Panc1 (cell line): Measurements from ENCODE around the gene THEMIS2. TPM values are rescaled to one million over a fixed set of nuclear protein-coding genes. Genes with fewer than 3 reads are reported as not detected.
A peak's percentile ranks its signal among the peaks of the same experiment; 100 is the strongest.

Experiments
- ATAC-seq: fragments of 200-7000 bp; cut with Tn5 transposase; 2 replicates; pipeline ENCODE4 v1.9.1; 2020; ENCODE audit warnings: mild to moderate bottlenecking, moderate library complexity
- Bru-seq: library from RNA; stranded (reverse); fragments of 400-500 nt; gene quantifications from one replicate; lab custom pipeline; 2021; lab: Mats Ljungman, UMichigan
- BruChase-seq, 2 experiments: library from RNA; stranded (reverse); fragments of 400-500 nt; gene quantifications; one replicate each; lab custom pipeline; 2021; lab: Mats Ljungman, UMichigan
- BruUV-seq: library from RNA; stranded (reverse); fragments of 400-500 nt; replicated peaks from 2 replicates; lab custom pipeline; 2021; lab: Mats Ljungman, UMichigan
- CTCF ChIA-PET: fragments of 300-600 bp; sonication (Branson Sonifier 250); formaldehyde crosslinking; loops from one replicate; lab custom pipeline; 2022; ENCODE audit warnings: antibody characterized with exemption; lab: Charles Lee
- POLR2A ChIA-PET: fragments of 300-600 bp; sonication (Branson Sonifier 250); formaldehyde crosslinking; loops from one replicate; lab custom pipeline; 2022; ENCODE audit warnings: antibody characterized with exemption; lab: Charles Lee
- DNase-seq: peaks from one replicate; pipeline ENCODE4 v3.0.0-alpha.2; 2010; ENCODE audit warnings: low read depth, low spot score
- H3K27ac ChIP-seq: 2 replicates; pipeline ENCODE4 v1.5.1; 2011; ENCODE audit warnings: mild to moderate bottlenecking, low read length, inconsistent platforms
- H3K27me3 ChIP-seq: fragments of 200-500 bp; sonication (Bioruptor generic); 2 replicates; pipeline ENCODE4 v1.6.0; 2014; ENCODE audit warnings: low read length, inconsistent platforms; ENCODE audit not compliant: control insufficient read depth, insufficient read depth
- H3K36me3 ChIP-seq: fragments of 200-500 bp; sonication (Bioruptor generic); 2 replicates; pipeline ENCODE4 v1.5.1; 2014; ENCODE audit warnings: inconsistent platforms, mild to moderate bottlenecking, low read length, moderate library complexity; ENCODE audit not compliant: control insufficient read depth, insufficient read depth
- H3K4me1 ChIP-seq: 2 replicates; pipeline ENCODE4 v1.5.1; 2011; ENCODE audit warnings: inconsistent platforms, mild to moderate bottlenecking, low read length, moderate library complexity; ENCODE audit not compliant: control insufficient read depth, insufficient read depth
- H3K4me3 ChIP-seq, 2 experiments: 2 replicates each; pipeline ENCODE4 v1.5.1; 2011 to 2012; ENCODE audit warnings: low read depth in 2 of 2, low read length in 2 of 2, mild to moderate bottlenecking in 2 of 2, inconsistent platforms in 1 of 2, moderate library complexity in 1 of 2
- H3K9me3 ChIP-seq: fragments of 200-500 bp; sonication (Bioruptor generic); 2 replicates; pipeline ENCODE4 v1.5.1; 2014; ENCODE audit warnings: low read depth, mild to moderate bottlenecking, inconsistent platforms, low read length, moderate library complexity; ENCODE audit not compliant: control insufficient read depth, insufficient read depth
- CTCF ChIP-seq: fragments of 450-650 bp; IDR thresholded peaks from 2 replicates; pipeline ENCODE4 v1.5.1; 2017; ENCODE audit warnings: mild to moderate bottlenecking
- POLR2AphosphoS5 ChIP-seq: IDR thresholded peaks from 2 replicates; pipeline ENCODE4 v1.6.1; 2012; ENCODE audit warnings: mild to moderate bottlenecking, low read depth, low read length, moderate library complexity
- REST ChIP-seq, 2 experiments: IDR thresholded peaks; 2 replicates each; pipeline ENCODE4 v1.6.1; 2011 to 2012; ENCODE audit warnings: low read depth in 2 of 2, control low read depth in 1 of 2, low read length in 1 of 2, mild to moderate bottlenecking in 1 of 2, moderate library complexity in 1 of 2; ENCODE audit not compliant: insufficient read depth in 1 of 2
- SIN3A ChIP-seq: IDR thresholded peaks from 2 replicates; pipeline ENCODE4 v1.6.1; 2012; ENCODE audit warnings: low read depth, mild to moderate bottlenecking, low read length, moderate library complexity, borderline replicate concordance; ENCODE audit not compliant: insufficient read depth
- TCF7L2 ChIP-seq: IDR thresholded peaks from 2 replicates; pipeline ENCODE4 v1.6.1; 2011; ENCODE audit warnings: mild to moderate bottlenecking, low read depth, low read length, inconsistent platforms
- in situ Hi-C: cut with HindIII; loops from 2 replicates; pipeline ENCODE4 v1.10.0; 2016; ENCODE audit warnings: low sequenced_read_pairs, low pct_unique_long_range_greater_than_20kb
- intact Hi-C: fragments of 100-400 bp; cut with micrococcal nuclease; formaldehyde crosslinking; loops from one replicate; pipeline ENCODE4 v1.10.0; 2022; ENCODE audit not compliant: unreplicated experiment
- long read RNA-seq: library from polyadenylated mRNA; unstranded; transcript quantifications from one replicate; pipeline ENCODE4 v2.0.0, GENCODE V29; 2021; ENCODE audit not compliant: unreplicated experiment
- polyA plus RNA-seq: library from polyadenylated mRNA; unstranded; fragments of >200 nt; gene quantifications from one replicate; pipeline ENCODE4 v1.2.1, GENCODE V29; 2012; ENCODE audit warnings: missing spikeins; ENCODE audit not compliant: insufficient read length
- total RNA-seq: library from RNA; stranded (reverse); gene quantifications from one replicate; pipeline ENCODE4 v1.2.1, GENCODE V29; 2021; ENCODE audit not compliant: unreplicated experiment

Gene THEMIS2
- total RNA-seq = 4.2 TPM
- 4.3 TPM for polyA plus RNA-seq
- percentile 35 among the genes with signal in this experiment for Bru-seq, nascent RNA
- BruChase-seq, experiment 1, labeled RNA remaining after a 2-hour chase = percentile 38 among the genes with signal in this experiment
- BruChase-seq, experiment 2, labeled RNA remaining after a 6-hour chase = percentile 28 among the genes with signal in this experiment
- long read RNA-seq, partial matches to known transcripts = 7 of 9 reads
- long read RNA-seq, other reads (novel, unspliced or antisense) = 1 of 9 reads

- peak within 1 kb of the TSS; percentile 31 for H3K27ac ChIP-seq
- in situ Hi-C loops (no loop called here), intact Hi-C loops (no loop called here)
- peak within 1 kb of the TSS; percentile 61 to 70 for H3K4me3 ChIP-seq
- H3K4me1 ChIP-seq = no peaks in the 10 kb centered on the region; the same call in none of the 2 replicates
- no peaks in the 10 kb centered on the region for H3K36me3 ChIP-seq
- TF ChIP-seq REST (IDR thresholded peaks at IDR 0.05; ENCODE audit: insufficient read depth in 1 of 2, low read depth in 2 of 2, low read length in 1 of 2) = no peak
- TF ChIP-seq TCF7L2 = no peak
- no peak for TF ChIP-seq CTCF
- no peak for TF ChIP-seq POLR2AphosphoS5
- no peak for TF ChIP-seq SIN3A
- ChIA-PET CTCF (interaction anchor here (1.4 kb wide), 1 partner anchor 14 kb away, joined by 6 read pairs; no protein-coding TSS in a partner anchor), POLR2A (interaction anchor here (0.5 kb wide), 1 partner anchor 146 kb away, joined by 7 read pairs; the partner anchor contains the start of gene FAM76A)
- BruUV-seq = no TSS peak
- H3K9me3 ChIP-seq = no peaks in the 10 kb centered on the region
- DNase-seq (no peak), ATAC-seq (peak; percentile 84)
- H3K27me3 ChIP-seq = no peaks in the 10 kb centered on the region
Observed at GRCh38 chr1:27872059-27872801, at the start of gene THEMIS2. TSS of gene THEMIS2 (plus strand) at chr1:27872544. CDS start at chr1:27872572, 28 bp downstream.

- DNase-seq (no peak), ATAC-seq (no peak)
- POLR2A ChIA-PET = no interaction called here
- CTCF ChIA-PET = no interaction called here
- no peak overlapping the region for H3K27ac ChIP-seq
- peaks cover 9% of the 10 kb centered on the region; the same call in 1 of the 2 replicates for H3K36me3 ChIP-seq
- no peak for TF ChIP-seq TCF7L2
- TF ChIP-seq POLR2AphosphoS5 = no peak
- no peak for TF ChIP-seq SIN3A
- TF ChIP-seq CTCF = no peak
- TF ChIP-seq REST (IDR thresholded peaks at IDR 0.05; ENCODE audit: insufficient read depth in 1 of 2, low read depth in 2 of 2, low read length in 1 of 2) = no peak
- no peak overlapping the region for H3K4me3 ChIP-seq
- in situ Hi-C loops = no loop called here
- no peaks in the 10 kb centered on the region for H3K4me1 ChIP-seq
- intact Hi-C loops = no loop called here
- BruUV-seq = no TSS peak
- H3K27me3 ChIP-seq = no peaks in the 10 kb centered on the region
- no peaks in the 10 kb centered on the region for H3K9me3 ChIP-seq
Observed at GRCh38 chr1:27823784-27824183, 48.6 kb upstream of the THEMIS2 start.
